ENCODE measurements around the gene NTRK3. TPM values are rescaled to one million over a fixed set of nuclear protein-coding genes. Genes with fewer than 3 reads are reported as not detected.

NTRK3 gene
- total and polyA plus RNA-seq, 2 of the 8 experiments (the other 6 are each of a cell fraction or from before 2014, with no cell fraction given) = 4.5 to 6.8 TPM

GRCh38 chr15:87851497-87851896 lies 405.0 kb downstream of the NTRK3 start:
- no peak overlapping the region for H3K14ac ChIP-seq (ENCODE audit: insufficient read length)
- no peaks in the 10 kb centered on the region for H3K36me3 ChIP-seq (ENCODE audit: control insufficient read depth in 2 of 4, insufficient read depth in 4 of 4, low read length in 3 of 4)
- no peak overlapping the region for H4K5ac ChIP-seq (ENCODE audit: insufficient read length, low read depth, low read length)
- no peaks in the 10 kb centered on the region for H4K20me1 ChIP-seq (replicated peaks in 1 of 2; ENCODE audit: control insufficient read depth in 1 of 2, insufficient read depth in 2 of 2, low read length in 2 of 2)
- no peak overlapping the region for H2BK120ac ChIP-seq (replicated peaks; ENCODE audit: low read depth, low read length)
- H2AK5ac ChIP-seq (ENCODE audit: low read depth, low read length) = no peak overlapping the region
- no peak for FAIRE-seq
- no peak overlapping the region for H3K4me3 ChIP-seq (ENCODE audit: extremely low read depth in 1 of 4, insufficient read depth in 2 of 4, low read depth in 3 of 4, low read length in 4 of 4)
- no peak for DNase-seq (ENCODE audit: low read depth in 1 of 2, low spot score in 2 of 2)
- no peaks in the 10 kb centered on the region for H3K4me1 ChIP-seq (replicated peaks in 1 of 4; ENCODE audit: control insufficient read depth in 3 of 4, insufficient read depth in 4 of 4, low read length in 3 of 4)
- H2BK15ac ChIP-seq (ENCODE audit: low read length) = no peak overlapping the region
- no peak overlapping the region for H2AFZ ChIP-seq (ENCODE audit: low read length)
- no peaks in the 10 kb centered on the region for H3K27me3 ChIP-seq (replicated peaks in 1 of 4; ENCODE audit: control insufficient read depth in 3 of 4, extremely low read depth in 1 of 4, insufficient read depth in 3 of 4, low read length in 3 of 4)
- H4K91ac ChIP-seq (replicated peaks; ENCODE audit: insufficient read length, low read length) = no peak overlapping the region
- no peak overlapping the region for H3K18ac ChIP-seq (ENCODE audit: extremely low read depth, low read length)
- no peak overlapping the region for H3K27ac ChIP-seq (ENCODE audit: low read depth, low read length)
- no peak overlapping the region for H2BK20ac ChIP-seq (ENCODE audit: low read length)
- H3K79me1 ChIP-seq (ENCODE audit: low read depth, low read length) = no peaks in the 10 kb centered on the region
- H3K56ac ChIP-seq (replicated peaks; ENCODE audit: insufficient read length, low read depth, low read length) = no peak overlapping the region
- H3K23ac ChIP-seq (ENCODE audit: insufficient read length) = no peak overlapping the region
- no peaks in the 10 kb centered on the region for H3K9me3 ChIP-seq (ENCODE audit: insufficient read depth in 2 of 2, low read depth in 1 of 2, low read length in 1 of 2)
- no peak overlapping the region for H2BK12ac ChIP-seq (ENCODE audit: low read depth, low read length)
- no peaks in the 10 kb centered on the region for H3K23me2 ChIP-seq (ENCODE audit: low read depth, low read length)
- WGBS, 2 experiments (ENCODE audit: extremely low coverage in 1 of 2, insufficient coverage in 1 of 2, insufficient read length in 1 of 2, insufficient replicate concordance in 2 of 2, low coverage in 1 of 2, low lambda C conversion rate in 2 of 2, missing lambda C conversion rate in 1 of 2) = 82% methylated on average over 2 of the region's 2 CpGs; no CpG with 5 or more reads in 1 of the 2 experiments
- CTCF ChIA-PET (ENCODE audit: partially characterized antibody) = interaction anchor here (1.1 kb wide), 1 partner anchor 135 kb away, joined by 4 read pairs; no protein-coding TSS in a partner anchor
- H3K4ac ChIP-seq (replicated peaks; ENCODE audit: insufficient read length, low read depth, low read length) = no peak overlapping the region
- H4K8ac ChIP-seq (ENCODE audit: extremely low read depth, insufficient read depth, low read length) = no peak overlapping the region
- H3K79me2 ChIP-seq (ENCODE audit: control insufficient read depth in 1 of 2, insufficient read depth in 2 of 2, low read length in 2 of 2) = no peaks in the 10 kb centered on the region
- no peak overlapping the region for H2BK5ac ChIP-seq (ENCODE audit: low read depth, low read length)
- POLR2A ChIA-PET (ENCODE audit: partially characterized antibody) = no interaction called here
- H3K4me2 ChIP-seq (ENCODE audit: insufficient read depth in 1 of 2, low read depth in 2 of 2, low read length in 2 of 2) = no peak overlapping the region
- H3K9ac ChIP-seq (replicated peaks in 1 of 4; ENCODE audit: extremely low read depth in 1 of 4, low read depth in 3 of 4, low read length in 3 of 4) = no peak overlapping the region
- TF ChIP-seq KDM1A (IDR thresholded peaks at IDR 0.05; ENCODE audit: borderline replicate concordance, low read length) = no peak
- TF ChIP-seq EZH2 (IDR thresholded peaks at IDR 0.05; ENCODE audit: low read depth, low read length, severe bottlenecking) = no peak
- no peak for TF ChIP-seq TAF1 (IDR thresholded peaks at IDR 0.05; ENCODE audit: low read depth, low read length)
- TF ChIP-seq RXRA (IDR thresholded peaks at IDR 0.05; ENCODE audit: insufficient read depth, low read depth, low read length) = no peak
- no peak for TF ChIP-seq BRCA1 (IDR thresholded peaks at IDR 0.05; ENCODE audit: low read depth, low read length)
- no peak for TF ChIP-seq EGR1 (IDR thresholded peaks at IDR 0.05; ENCODE audit: borderline replicate concordance, low read depth, low read length)
- TF ChIP-seq CEBPB (IDR thresholded peaks at IDR 0.05; ENCODE audit: low read depth, low read length) = no peak
- TF ChIP-seq POLR2A (IDR thresholded peaks at IDR 0.05; ENCODE audit: control extremely low read depth in 1 of 2, low read depth in 2 of 2, low read length in 2 of 2) = no peak
- no peak for TF ChIP-seq NANOG (IDR thresholded peaks at IDR 0.05; ENCODE audit: insufficient read depth, low read depth, low read length, poor library complexity, severe bottlenecking)
- TF ChIP-seq SIRT6 (IDR thresholded peaks at IDR 0.05; ENCODE audit: low read length) = no peak
- TF ChIP-seq TCF12 (IDR thresholded peaks at IDR 0.05; ENCODE audit: low read depth, low read length) = no peak
